ENCODE data around the gene CLCA2. TPM values are rescaled to one million over a fixed set of nuclear protein-coding genes. Genes with fewer than 3 reads are reported as not detected.

The CLCA2 gene
- total and polyA plus RNA-seq, 4 donors: not detected

DNA sequence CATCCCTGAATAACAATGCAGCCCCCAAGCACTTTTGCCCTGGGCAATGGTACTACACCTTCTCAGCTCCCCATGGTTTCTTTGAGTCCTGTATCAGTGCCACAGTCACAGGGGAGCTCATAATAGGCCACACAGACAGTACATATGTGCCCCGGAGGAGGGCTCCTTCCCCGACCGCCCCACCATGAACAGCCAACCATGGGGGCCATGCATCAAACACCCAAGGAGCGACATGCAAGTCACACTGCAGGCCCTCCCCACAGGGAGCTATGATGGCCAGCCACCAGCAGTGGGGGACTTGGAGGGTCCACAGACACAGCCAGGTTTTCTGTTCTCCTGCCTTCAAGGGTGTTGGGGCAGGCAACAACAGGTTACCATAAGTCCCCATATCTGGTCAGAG, 13.1 kb upstream of the CLCA2 start:
- no peaks in the 10 kb centered on the region for H3K27me3 ChIP-seq (ENCODE audit: control insufficient read depth in 4 of 4, insufficient read depth in 4 of 4, low read length in 3 of 4)
- H3K9ac ChIP-seq (ENCODE audit: low read depth in 1 of 2, low read length in 2 of 2): no peak overlapping the region
- TF ChIP-seq, protein P1, sequence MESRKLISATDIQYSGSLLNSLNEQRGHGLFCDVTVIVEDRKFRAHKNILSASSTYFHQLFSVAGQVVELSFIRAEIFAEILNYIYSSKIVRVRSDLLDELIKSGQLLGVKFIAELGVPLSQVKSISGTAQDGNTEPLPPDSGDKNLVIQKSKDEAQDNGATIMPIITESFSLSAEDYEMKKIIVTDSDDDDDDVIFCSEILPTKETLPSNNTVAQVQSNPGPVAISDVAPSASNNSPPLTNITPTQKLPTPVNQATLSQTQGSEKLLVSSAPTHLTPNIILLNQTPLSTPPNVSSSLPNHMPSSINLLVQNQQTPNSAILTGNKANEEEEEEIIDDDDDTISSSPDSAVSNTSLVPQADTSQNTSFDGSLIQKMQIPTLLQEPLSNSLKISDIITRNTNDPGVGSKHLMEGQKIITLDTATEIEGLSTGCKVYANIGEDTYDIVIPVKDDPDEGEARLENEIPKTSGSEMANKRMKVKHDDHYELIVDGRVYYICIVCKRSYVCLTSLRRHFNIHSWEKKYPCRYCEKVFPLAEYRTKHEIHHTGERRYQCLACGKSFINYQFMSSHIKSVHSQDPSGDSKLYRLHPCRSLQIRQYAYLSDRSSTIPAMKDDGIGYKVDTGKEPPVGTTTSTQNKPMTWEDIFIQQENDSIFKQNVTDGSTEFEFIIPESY (IDR thresholded peaks at IDR 0.05): no peak
- no peak for TF ChIP-seq FOXA1 (IDR thresholded peaks at IDR 0.05)
- TF ChIP-seq GABPA (IDR thresholded peaks at IDR 0.05 in 1 of 2, conservative IDR thresholded peaks at IDR 0.05 in 1 of 2): no peak
- TF ChIP-seq ATF3 (IDR thresholded peaks at IDR 0.05): no peak
- TF ChIP-seq, protein P2, sequence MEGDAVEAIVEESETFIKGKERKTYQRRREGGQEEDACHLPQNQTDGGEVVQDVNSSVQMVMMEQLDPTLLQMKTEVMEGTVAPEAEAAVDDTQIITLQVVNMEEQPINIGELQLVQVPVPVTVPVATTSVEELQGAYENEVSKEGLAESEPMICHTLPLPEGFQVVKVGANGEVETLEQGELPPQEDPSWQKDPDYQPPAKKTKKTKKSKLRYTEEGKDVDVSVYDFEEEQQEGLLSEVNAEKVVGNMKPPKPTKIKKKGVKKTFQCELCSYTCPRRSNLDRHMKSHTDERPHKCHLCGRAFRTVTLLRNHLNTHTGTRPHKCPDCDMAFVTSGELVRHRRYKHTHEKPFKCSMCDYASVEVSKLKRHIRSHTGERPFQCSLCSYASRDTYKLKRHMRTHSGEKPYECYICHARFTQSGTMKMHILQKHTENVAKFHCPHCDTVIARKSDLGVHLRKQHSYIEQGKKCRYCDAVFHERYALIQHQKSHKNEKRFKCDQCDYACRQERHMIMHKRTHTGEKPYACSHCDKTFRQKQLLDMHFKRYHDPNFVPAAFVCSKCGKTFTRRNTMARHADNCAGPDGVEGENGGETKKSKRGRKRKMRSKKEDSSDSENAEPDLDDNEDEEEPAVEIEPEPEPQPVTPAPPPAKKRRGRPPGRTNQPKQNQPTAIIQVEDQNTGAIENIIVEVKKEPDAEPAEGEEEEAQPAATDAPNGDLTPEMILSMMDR (IDR thresholded peaks at IDR 0.05; ENCODE audit: low read depth, low read length, missing input control): no peak
- no peak for TF ChIP-seq SP1 (IDR thresholded peaks at IDR 0.05)
- no peak for TF ChIP-seq FOXA2 (IDR thresholded peaks at IDR 0.05)
- TF ChIP-seq MAX (IDR thresholded peaks at IDR 0.05): no peak
- TF ChIP-seq JUND (IDR thresholded peaks at IDR 0.05): no peak
- TF ChIP-seq TAF1 (conservative IDR thresholded peaks at IDR 0.05): no peak
- no peak for TF ChIP-seq EGR1 (IDR thresholded peaks at IDR 0.05; ENCODE audit: low read depth in 2 of 2)
- no peak overlapping the region for H3K27ac ChIP-seq (ENCODE audit: low read depth in 1 of 2, low read length in 2 of 2)
- DNase-seq (ENCODE audit: low spot score): no peak
- no peaks in the 10 kb centered on the region for H3K4me1 ChIP-seq (ENCODE audit: control insufficient read depth in 4 of 4, insufficient read depth in 4 of 4, low read length in 3 of 4)
- no peaks in the 10 kb centered on the region for H3K9me3 ChIP-seq (ENCODE audit: control insufficient read depth in 4 of 4, low read length in 3 of 4)
- H3K36me3 ChIP-seq (ENCODE audit: control insufficient read depth in 4 of 4, insufficient read depth in 3 of 4, low read depth in 1 of 4, low read length in 3 of 4): no peaks in the 10 kb centered on the region
- no peak overlapping the region for H3K4me3 ChIP-seq (ENCODE audit: low read depth in 1 of 3, low read length in 3 of 3)
- WGBS: 94% methylated on average over 4 of the region's 4 CpGs

- WGBS: 80% methylated on average over 6 of the region's 6 CpGs
- H3K36me3 ChIP-seq (ENCODE audit: control insufficient read depth in 4 of 4, insufficient read depth in 3 of 4, low read depth in 1 of 4, low read length in 3 of 4): no peaks in the 10 kb centered on the region
- H3K27ac ChIP-seq (ENCODE audit: low read depth in 1 of 2, low read length in 2 of 2): no peak overlapping the region
- DNase-seq (ENCODE audit: low spot score): no peak
- H3K27me3 ChIP-seq (ENCODE audit: control insufficient read depth in 4 of 4, insufficient read depth in 4 of 4, low read length in 3 of 4): no peaks in the 10 kb centered on the region
- no peak overlapping the region for H3K4me3 ChIP-seq (ENCODE audit: low read depth in 1 of 3, low read length in 3 of 3)
- H3K9ac ChIP-seq (ENCODE audit: low read depth in 1 of 2, low read length in 2 of 2): no peak overlapping the region
- no peaks in the 10 kb centered on the region for H3K9me3 ChIP-seq (ENCODE audit: control insufficient read depth in 4 of 4, low read length in 3 of 4)
- no peak for TF ChIP-seq RAD21 (IDR thresholded peaks at IDR 0.05)
- TF ChIP-seq REST (IDR thresholded peaks at IDR 0.05): no peak
- no peak for TF ChIP-seq EGR1 (IDR thresholded peaks at IDR 0.05; ENCODE audit: low read depth in 2 of 2)
- no peak for TF ChIP-seq YY1 (IDR thresholded peaks at IDR 0.05)
- TF ChIP-seq RXRA (IDR thresholded peaks at IDR 0.05): no peak
- no peak for TF ChIP-seq TAF1 (conservative IDR thresholded peaks at IDR 0.05)
- TF ChIP-seq, protein P1 (IDR thresholded peaks at IDR 0.05): no peak
- TF ChIP-seq MAX (IDR thresholded peaks at IDR 0.05): no peak
- no peak for TF ChIP-seq FOXA1 (IDR thresholded peaks at IDR 0.05)
- no peaks in the 10 kb centered on the region for H3K4me1 ChIP-seq (ENCODE audit: control insufficient read depth in 4 of 4, insufficient read depth in 4 of 4, low read length in 3 of 4)
These were observed 7.6 kb upstream of the CLCA2 start for GRCh38 chr1:86416343-86416742.

Measured in liver (tissue), 9 donors.